Trophoblast cell (in vitro differentiated cells and primary cell): ENCODE results near the gene TECTA.

Experiments
- DNase-seq, 2 donors: peaks; one replicate each; pipeline ENCODE4 v3.0.0-alpha.2; 2016
- H2AFZ ChIP-seq: 2 replicates; pipeline ENCODE4 v1.6.1; 2013; ENCODE audit warnings: low read length, moderate library complexity, mild to moderate bottlenecking; ENCODE audit not compliant: insufficient read depth, poor library complexity
- H2AK5ac ChIP-seq: 2 replicates; pipeline ENCODE4 v1.6.1; 2013; ENCODE audit warnings: mild to moderate bottlenecking, low read length
- H2BK120ac ChIP-seq: 2 replicates; pipeline ENCODE4 v1.6.1; 2013; ENCODE audit warnings: low read length, mild to moderate bottlenecking, moderate library complexity; ENCODE audit not compliant: insufficient read depth, poor library complexity
- H2BK12ac ChIP-seq: 2 replicates; pipeline ENCODE4 v1.6.1; 2013; ENCODE audit warnings: mild to moderate bottlenecking, low read length, moderate library complexity
- H2BK5ac ChIP-seq: 2 replicates; pipeline ENCODE4 v1.6.1; 2013; ENCODE audit warnings: low read length, low read depth, moderate library complexity, mild to moderate bottlenecking; ENCODE audit not compliant: poor library complexity
- H3K14ac ChIP-seq: 2 replicates; pipeline ENCODE4 v1.6.1; 2013; ENCODE audit warnings: mild to moderate bottlenecking, low read length
- H3K18ac ChIP-seq: 2 replicates; pipeline ENCODE4 v1.6.1; 2013; ENCODE audit warnings: mild to moderate bottlenecking, low read length
- H3K23ac ChIP-seq: 2 replicates; pipeline ENCODE4 v1.6.1; 2013; ENCODE audit warnings: low read length
- H3K27ac ChIP-seq: 2 replicates; pipeline ENCODE4 v1.5.1; 2013; ENCODE audit warnings: low read depth, mild to moderate bottlenecking, inconsistent platforms, low read length, moderate library complexity
- H3K27me3 ChIP-seq: 2 replicates; pipeline ENCODE4 v1.6.1; 2013; ENCODE audit warnings: inconsistent platforms, mild to moderate bottlenecking, low read length, moderate library complexity; ENCODE audit not compliant: insufficient read depth
- H3K36me3 ChIP-seq, 2 experiments: 1 replicate in 1 of 2; 2 replicates in 1 of 2; pipeline ENCODE4 v1.6.1; 2013; ENCODE audit warnings: low read length in 2 of 2, mild to moderate bottlenecking in 2 of 2, moderate library complexity in 1 of 2; ENCODE audit not compliant: insufficient read depth in 2 of 2, control insufficient read depth in 1 of 2
- H3K4ac ChIP-seq: 2 replicates; pipeline ENCODE4 v1.6.1; 2013; ENCODE audit warnings: low read depth, mild to moderate bottlenecking, low read length, moderate library complexity
- H3K4me1 ChIP-seq, 2 experiments: 1 replicate in 1 of 2; 2 replicates in 1 of 2; pipeline ENCODE4 v1.6.1; 2013; ENCODE audit warnings: low read length in 2 of 2, mild to moderate bottlenecking in 2 of 2, moderate library complexity in 1 of 2; ENCODE audit not compliant: insufficient read depth in 2 of 2, control insufficient read depth in 1 of 2
- H3K4me2 ChIP-seq: 2 replicates; pipeline ENCODE4 v1.6.1; 2013; ENCODE audit warnings: inconsistent platforms, mild to moderate bottlenecking, low read length, moderate library complexity
- H3K4me3 ChIP-seq: 2 replicates; pipeline ENCODE4 v1.5.1; 2013; ENCODE audit warnings: mild to moderate bottlenecking, low read depth, low read length, inconsistent platforms
- H3K79me1 ChIP-seq: one replicate; pipeline ENCODE4 v1.6.1; 2013; ENCODE audit warnings: low read length
- H3K79me2 ChIP-seq: 2 replicates; pipeline ENCODE4 v1.6.1; 2013; ENCODE audit warnings: low read length, mild to moderate bottlenecking; ENCODE audit not compliant: control insufficient read depth, insufficient read depth, poor library complexity
- H3K9ac ChIP-seq: 2 replicates; pipeline ENCODE4 v1.6.1; 2013; ENCODE audit warnings: mild to moderate bottlenecking, low read length
- H3K9me3 ChIP-seq: 2 replicates; pipeline ENCODE4 v1.6.1; 2013; ENCODE audit warnings: low read depth, mild to moderate bottlenecking, control low read depth, inconsistent platforms, low read length; ENCODE audit not compliant: insufficient read depth
- H4K12ac ChIP-seq: 2 replicates; pipeline ENCODE4 v1.6.1; 2013; ENCODE audit warnings: low read depth, mild to moderate bottlenecking, low read length, moderate library complexity
- H4K8ac ChIP-seq: 2 replicates; pipeline ENCODE4 v1.6.1; 2013; ENCODE audit warnings: low read depth, mild to moderate bottlenecking, low read length, moderate library complexity
- H4K91ac ChIP-seq: one replicate; pipeline ENCODE4 v1.6.1; 2013; ENCODE audit warnings: low read depth, mild to moderate bottlenecking, low read length, moderate library complexity
- WGBS: extraction: QIAGEN DNeasy Blood & Tissue Kit; methylation state at CpG from one replicate; pipeline ENCODE4 v1.1.7; 2013; ENCODE audit warnings: missing lambda C conversion rate; ENCODE audit not compliant: insufficient read length, insufficient coverage; ENCODE audit errors: extremely low coverage; 5-methylcytosine and 5-hydroxymethylcytosine counted together

TECTA gene

DNA sequence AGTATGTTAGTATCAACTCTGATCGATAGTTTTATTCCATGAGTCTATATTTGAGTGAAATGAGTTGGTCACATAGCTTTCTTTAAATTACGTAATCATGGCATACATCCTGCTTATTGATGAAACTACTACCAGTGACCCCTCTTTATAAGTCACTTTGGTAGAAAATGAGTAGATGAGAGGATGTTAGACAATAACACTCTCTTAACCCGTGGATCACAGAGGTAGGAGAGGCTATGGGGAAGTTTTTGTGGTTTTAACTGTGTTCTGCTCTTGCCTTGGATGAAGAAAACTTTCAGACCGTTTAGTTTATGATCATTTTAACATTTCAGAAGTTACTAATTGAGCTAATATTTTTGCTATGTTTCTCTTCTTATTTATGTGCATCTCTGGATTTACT lies 43.1 kb upstream of the TECTA start:
- no peak overlapping the region for H4K12ac ChIP-seq
- no CpG with 5 or more reads among the region's 4 CpGs for WGBS
- H3K27ac ChIP-seq: no peak overlapping the region

DNA sequence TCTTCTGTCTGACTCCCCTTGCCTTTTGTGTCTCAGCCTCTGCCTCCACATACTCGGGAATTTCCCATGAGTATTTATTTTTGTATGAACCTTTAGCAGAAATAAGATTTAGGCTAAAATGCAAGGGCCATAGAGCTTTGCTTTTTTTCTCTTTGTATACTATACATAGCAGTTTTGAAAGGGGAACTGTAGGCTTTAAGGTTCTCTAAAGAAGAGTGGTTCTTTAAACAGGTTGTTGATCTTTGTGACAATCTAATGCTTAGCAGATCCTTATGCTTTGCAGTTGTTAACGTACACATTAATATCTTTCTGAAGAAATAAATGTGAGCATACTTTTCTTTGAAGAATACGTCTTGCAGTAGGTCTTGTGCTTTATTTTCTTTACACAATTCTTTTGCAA lies 42.1 kb upstream of the TECTA start:
- no peak overlapping the region for H2AFZ ChIP-seq
- H4K91ac ChIP-seq: no peak overlapping the region
- no peak overlapping the region for H3K4me2 ChIP-seq

More for the DNA sequence above, 43.1 kb upstream of the TECTA start:
- Histone ChIP-seq H3K79me2 (no peaks in the 10 kb centered on the region), H2BK120ac (no peak overlapping the region), H4K91ac (no peak overlapping the region), H3K79me1 (no peaks in the 10 kb centered on the region), H3K36me3 (peaks cover 0 to 3% of the 10 kb centered on the region in 2 experiments), H3K4me2 (no peak overlapping the region), H3K23ac (no peak overlapping the region), H3K27me3 (no peaks in the 10 kb centered on the region), H3K4me1 (no peaks in the 10 kb centered on the region), H3K14ac (no peak overlapping the region), H3K18ac (no peak overlapping the region), H2BK5ac (no peak overlapping the region), H2BK12ac (no peak overlapping the region), H4K8ac (no peak overlapping the region), H2AFZ (no peak overlapping the region), H3K4ac (no peak overlapping the region), H3K9me3 (no peaks in the 10 kb centered on the region), H2AK5ac (no peak overlapping the region), H3K4me3 (no peak overlapping the region), H3K9ac (no peak overlapping the region)
- DNase-seq: no peak

DNA sequence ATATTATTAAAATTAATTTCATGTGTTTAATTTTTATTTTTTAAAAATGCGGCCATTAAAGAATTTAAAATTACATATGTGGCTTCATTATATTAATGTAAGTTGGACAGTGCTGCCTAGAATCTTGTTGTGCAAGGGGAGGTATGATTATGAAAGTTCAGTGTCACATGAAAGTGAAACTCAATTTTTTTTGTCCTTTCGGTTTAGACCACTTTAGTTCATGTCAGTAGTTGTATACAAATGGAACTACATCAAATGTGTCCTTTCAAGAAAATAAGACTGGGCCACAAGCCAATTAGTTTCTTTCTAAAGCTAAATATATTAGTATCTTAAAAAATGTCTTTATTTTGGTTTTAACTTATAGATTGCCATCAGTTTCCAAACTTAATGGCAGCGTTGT lies 41.4 kb upstream of the TECTA start:
- Histone ChIP-seq H2AFZ (no peak overlapping the region), H3K79me1 (no peaks in the 10 kb centered on the region), H3K14ac (no peak overlapping the region), H2BK5ac (no peak overlapping the region), H3K27me3 (no peaks in the 10 kb centered on the region), H3K23ac (no peak overlapping the region), H3K4ac (no peak overlapping the region), H3K9ac (no peak overlapping the region), H3K9me3 (no peaks in the 10 kb centered on the region), H3K79me2 (no peaks in the 10 kb centered on the region), H3K4me1 (no peaks in the 10 kb centered on the region), H3K27ac (no peak overlapping the region), H4K8ac (no peak overlapping the region), H4K91ac (no peak overlapping the region), H3K4me2 (no peak overlapping the region), H2BK120ac (no peak overlapping the region), H2AK5ac (no peak overlapping the region), H3K18ac (no peak overlapping the region), H3K36me3 (peaks cover 0 to 3% of the 10 kb centered on the region in 2 experiments), H2BK12ac (no peak overlapping the region), H3K4me3 (no peak overlapping the region), H4K12ac (no peak overlapping the region)
- no CpG with 5 or more reads among the region's 3 CpGs for WGBS
- no peak for DNase-seq

More for the DNA sequence above, 42.1 kb upstream of the TECTA start:
- Histone ChIP-seq H2BK120ac (no peak overlapping the region), H3K4me1 (no peaks in the 10 kb centered on the region), H3K79me1 (no peaks in the 10 kb centered on the region), H3K18ac (no peak overlapping the region), H3K4ac (no peak overlapping the region), H2AK5ac (no peak overlapping the region), H3K14ac (no peak overlapping the region), H4K12ac (no peak overlapping the region), H3K27me3 (no peaks in the 10 kb centered on the region), H3K4me3 (no peak overlapping the region), H2BK5ac (no peak overlapping the region), H3K27ac (no peak overlapping the region), H3K9ac (no peak overlapping the region), H3K23ac (no peak overlapping the region), H3K36me3 (peaks cover 0 to 3% of the 10 kb centered on the region in 2 experiments), H4K8ac (no peak overlapping the region), H3K79me2 (no peaks in the 10 kb centered on the region), H3K9me3 (no peaks in the 10 kb centered on the region), H2BK12ac (no peak overlapping the region)
- no peak for DNase-seq
- no CpG with 5 or more reads among the region's 3 CpGs for WGBS

DNA sequence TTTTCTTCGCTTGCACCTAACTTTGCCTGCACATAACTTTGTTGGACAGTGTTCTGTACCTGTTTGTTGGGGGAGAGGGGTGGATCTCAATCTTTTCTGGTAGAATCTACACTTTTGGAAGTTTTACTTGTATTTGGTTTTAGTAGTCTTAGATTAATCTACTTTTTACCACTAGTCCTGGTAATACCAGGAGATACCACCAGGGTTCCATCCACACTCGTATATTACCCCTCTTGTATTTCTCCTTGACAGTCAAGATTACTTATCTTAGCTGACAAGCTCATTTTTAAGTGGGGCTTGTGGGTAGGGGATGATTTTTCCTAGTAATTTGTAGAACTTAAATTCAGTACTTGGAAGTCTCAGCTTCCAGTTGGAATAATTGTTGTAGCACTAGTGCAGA lies 37.3 kb upstream of the TECTA start:
- H3K4me2 ChIP-seq: no peak overlapping the region
- H3K4me1 ChIP-seq: no peaks in the 10 kb centered on the region
- H3K4me3 ChIP-seq: no peak overlapping the region
- no peak overlapping the region for H3K14ac ChIP-seq
- no peak overlapping the region for H2AK5ac ChIP-seq
- no peaks in the 10 kb centered on the region for H3K79me1 ChIP-seq
- no peak overlapping the region for H4K8ac ChIP-seq
- H3K18ac ChIP-seq: no peak overlapping the region
- no peaks in the 10 kb centered on the region for H3K27me3 ChIP-seq
- H3K4ac ChIP-seq: no peak overlapping the region
- no peak overlapping the region for H2BK5ac ChIP-seq
- peak in 1 of 2 donors; percentile 34 for DNase-seq
- H4K91ac ChIP-seq: no peak overlapping the region
- no peak overlapping the region for H3K23ac ChIP-seq
- no peak overlapping the region for H3K9ac ChIP-seq
- no peak overlapping the region for H2BK120ac ChIP-seq
- no peak overlapping the region for H2BK12ac ChIP-seq
- no peak overlapping the region for H3K27ac ChIP-seq
- no peaks in the 10 kb centered on the region for H3K36me3 ChIP-seq
- no CpG with 5 or more reads among the region's 2 CpGs for WGBS
- no peak overlapping the region for H4K12ac ChIP-seq
- no peak overlapping the region for H2AFZ ChIP-seq
- H3K9me3 ChIP-seq: no peaks in the 10 kb centered on the region
- H3K79me2 ChIP-seq: no peaks in the 10 kb centered on the region
